Measurements from ENCODE around the gene RPGRIP1L.

RPGRIP1L gene

GRCh38 chr16:53625221-53625620 is 78.4 kb downstream of the RPGRIP1L start:
- DNase-seq (ENCODE audit: insufficient read length, low spot score) (no peak), FAIRE-seq (no peak)
- TF ChIP-seq, protein P1, sequence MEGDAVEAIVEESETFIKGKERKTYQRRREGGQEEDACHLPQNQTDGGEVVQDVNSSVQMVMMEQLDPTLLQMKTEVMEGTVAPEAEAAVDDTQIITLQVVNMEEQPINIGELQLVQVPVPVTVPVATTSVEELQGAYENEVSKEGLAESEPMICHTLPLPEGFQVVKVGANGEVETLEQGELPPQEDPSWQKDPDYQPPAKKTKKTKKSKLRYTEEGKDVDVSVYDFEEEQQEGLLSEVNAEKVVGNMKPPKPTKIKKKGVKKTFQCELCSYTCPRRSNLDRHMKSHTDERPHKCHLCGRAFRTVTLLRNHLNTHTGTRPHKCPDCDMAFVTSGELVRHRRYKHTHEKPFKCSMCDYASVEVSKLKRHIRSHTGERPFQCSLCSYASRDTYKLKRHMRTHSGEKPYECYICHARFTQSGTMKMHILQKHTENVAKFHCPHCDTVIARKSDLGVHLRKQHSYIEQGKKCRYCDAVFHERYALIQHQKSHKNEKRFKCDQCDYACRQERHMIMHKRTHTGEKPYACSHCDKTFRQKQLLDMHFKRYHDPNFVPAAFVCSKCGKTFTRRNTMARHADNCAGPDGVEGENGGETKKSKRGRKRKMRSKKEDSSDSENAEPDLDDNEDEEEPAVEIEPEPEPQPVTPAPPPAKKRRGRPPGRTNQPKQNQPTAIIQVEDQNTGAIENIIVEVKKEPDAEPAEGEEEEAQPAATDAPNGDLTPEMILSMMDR (IDR thresholded peaks at IDR 0.05; ENCODE audit: insufficient read depth, missing control alignments) = no peak

DNA sequence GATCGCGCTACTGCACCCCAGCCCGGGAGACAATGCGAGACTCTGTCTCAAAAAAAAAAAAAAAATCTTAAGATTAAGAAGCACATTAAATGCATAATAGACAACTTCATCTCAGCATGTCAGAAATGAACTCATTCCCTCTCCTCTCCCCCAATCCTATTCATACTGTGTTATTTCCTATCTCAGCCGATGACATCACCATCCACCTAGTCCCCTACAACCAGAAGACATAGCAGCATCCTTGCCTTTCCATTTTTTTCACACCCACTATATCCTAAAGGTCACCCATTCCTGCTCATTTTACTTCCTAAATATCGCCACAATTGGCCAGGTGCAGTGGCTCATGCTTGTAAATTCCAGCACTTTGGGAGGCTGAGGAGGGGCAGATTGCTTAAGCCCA is 81.3 kb downstream of the RPGRIP1L start:
- FAIRE-seq (no peak), DNase-seq (ENCODE audit: insufficient read length, low spot score) (no peak)
- TF ChIP-seq, protein P1 (IDR thresholded peaks at IDR 0.05; ENCODE audit: insufficient read depth, missing control alignments) = no peak

DNA sequence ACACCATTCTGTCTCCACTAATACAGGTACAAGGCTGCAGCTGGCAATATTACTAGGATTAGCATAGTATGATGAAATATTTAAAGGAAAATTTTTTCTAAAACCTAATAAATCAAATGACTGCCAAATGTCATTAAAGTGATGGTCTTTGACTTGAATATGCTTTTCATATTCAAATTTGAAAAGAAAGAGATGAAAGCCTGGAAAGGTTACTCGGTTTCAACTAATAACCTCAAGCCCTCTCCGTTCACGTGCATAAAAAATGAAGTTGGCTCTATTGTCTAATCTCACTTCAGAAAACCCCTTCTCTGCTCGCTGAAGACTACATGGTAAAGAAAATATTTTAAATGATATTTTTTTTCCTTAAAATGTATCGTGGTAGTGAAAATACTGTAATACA is 83.2 kb downstream of the RPGRIP1L start:
- FAIRE-seq (no peak), DNase-seq (ENCODE audit: insufficient read length, low spot score) (no peak)
- TF ChIP-seq, protein P1 (IDR thresholded peaks at IDR 0.05; ENCODE audit: insufficient read depth, missing control alignments) = no peak

- no peak for DNase-seq (ENCODE audit: insufficient read length, low spot score)
- no peak for FAIRE-seq
These were observed 84.4 kb downstream of the RPGRIP1L start for GRCh38 chr16:53619235-53619634.

DNA sequence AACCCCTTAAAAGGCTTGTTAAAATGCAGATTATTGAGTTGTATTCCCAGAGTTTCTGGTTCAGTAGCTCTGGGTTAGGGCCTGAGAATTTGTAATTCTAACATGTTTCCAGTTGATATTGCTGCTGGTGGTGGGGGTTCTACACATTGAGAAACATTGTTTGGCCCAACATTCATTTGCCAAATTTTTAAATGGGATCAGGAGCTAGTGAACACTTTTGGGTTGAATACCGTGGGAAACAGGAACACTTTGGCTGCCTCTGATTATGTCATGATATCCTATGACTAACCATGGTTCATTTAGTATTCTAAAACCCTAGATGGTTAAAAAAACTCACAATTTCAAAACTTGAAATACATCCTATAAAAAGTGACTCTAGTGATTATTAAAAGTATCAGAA is 89.3 kb downstream of the RPGRIP1L start:
- TF ChIP-seq, protein P1 (IDR thresholded peaks at IDR 0.05; ENCODE audit: insufficient read depth, missing control alignments) = no peak
- no peak for FAIRE-seq
- DNase-seq (ENCODE audit: insufficient read length, low spot score) = no peak

More at GRCh38 chr16:53619235-53619634, 84.4 kb downstream of the RPGRIP1L start:
- TF ChIP-seq, protein P1 (IDR thresholded peaks at IDR 0.05; ENCODE audit: insufficient read depth, missing control alignments) = no peak

GRCh38 chr16:53612003-53612402 is 91.7 kb downstream of the RPGRIP1L start:
- TF ChIP-seq, protein P1 (IDR thresholded peaks at IDR 0.05; ENCODE audit: insufficient read depth, missing control alignments) = no peak
- no peak for DNase-seq (ENCODE audit: insufficient read length, low spot score)
- FAIRE-seq = no peak

DNA sequence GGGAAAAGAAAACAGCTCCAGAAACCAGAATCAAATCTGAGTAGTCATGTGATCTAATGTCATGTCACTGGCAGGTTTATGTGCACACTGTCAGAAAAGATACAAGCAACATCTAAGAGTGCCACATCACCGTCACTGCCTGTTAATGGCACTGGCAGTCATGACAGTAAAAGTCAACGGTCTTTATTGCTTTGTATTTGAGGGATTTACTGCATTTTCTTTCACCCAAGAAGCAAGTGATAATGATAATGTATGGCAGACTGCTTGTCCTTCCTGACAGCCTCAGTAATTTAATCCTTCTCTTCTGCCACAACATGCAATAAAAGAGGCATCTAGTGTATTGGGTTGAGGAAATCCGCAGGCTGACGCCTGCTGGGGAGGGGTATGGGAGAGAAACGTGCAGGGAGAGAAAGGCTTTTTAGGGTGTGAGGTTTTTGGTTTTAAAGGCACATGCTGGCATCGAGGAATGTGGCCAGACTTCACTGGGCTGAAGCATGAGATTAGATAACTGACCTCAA is 92.4 kb downstream of the RPGRIP1L start:
- FAIRE-seq = no peak

More for the DNA sequence above, 92.4 kb downstream of the RPGRIP1L start:
- TF ChIP-seq, protein P1 (IDR thresholded peaks at IDR 0.05; ENCODE audit: insufficient read depth, missing control alignments) = no peak
- no peak for DNase-seq (ENCODE audit: insufficient read length, low spot score)
